Natural killer cell treated with Interleukin-12 subunit alpha and Interleukin-12 subunit beta and Interleukin-15 and Interleukin-18, amount 100 ng/mL, for 72 hours (primary cell): Measurements from ENCODE around the gene IFIT5. TPM values are rescaled to one million over a fixed set of nuclear protein-coding genes. Genes with fewer than 3 reads are reported as not detected.
"Not testable (repeated sequence)": the region's sequence is repeated elsewhere in the genome, so short reads cannot be mapped to it uniquely, and the experiment has no call there.

ENCODE experiments used
- ATAC-seq, 2 donors: fragments of 150-1000 bp; cut with Tn5 transposase in 1 of 2; sonication (Bioruptor Pico), chemical (Tn5 transposase) in 1 of 2; 2 replicates each; pipeline ENCODE4 v1.10.0; 2021
- DNase-seq: peaks from one replicate; pipeline ENCODE4 v3.0.0; 2022; ENCODE audit warnings: low spot score
- H3K27ac Mint-ChIP-seq, 2 donors: 1 replicate in 1 of 2; 2 replicates in 1 of 2; pipeline ENCODE4 v1.8.0; 2022; ENCODE audit warnings: mixed read lengths in 2 of 2, mild to moderate bottlenecking in 1 of 2, moderate library complexity in 1 of 2
- H3K27me3 Mint-ChIP-seq, 2 donors: 1 replicate in 1 of 2; 2 replicates in 1 of 2; pipeline ENCODE4 v1.8.0; 2022; ENCODE audit warnings: mixed read lengths in 2 of 2
- H3K36me3 Mint-ChIP-seq: one replicate; pipeline ENCODE4 v1.8.0; 2022; ENCODE audit warnings: mixed read lengths
- H3K4me1 Mint-ChIP-seq, 2 donors: 1 replicate in 1 of 2; 2 replicates in 1 of 2; pipeline ENCODE4 v1.8.0; 2022; ENCODE audit warnings: low read depth in 2 of 2, mixed read lengths in 2 of 2, mild to moderate bottlenecking in 1 of 2
- H3K4me3 Mint-ChIP-seq: one replicate; pipeline ENCODE4 v1.8.0; 2022; ENCODE audit warnings: mixed read lengths
- H3K9me3 Mint-ChIP-seq: 2 replicates; pipeline ENCODE4 v1.8.0; 2022; ENCODE audit warnings: mixed read lengths
- total RNA-seq, 2 donors: library from RNA; stranded (reverse); gene quantifications; one replicate each; pipeline ENCODE4 v1.2.3, GENCODE V29; 2022

IFIT5 gene
- total RNA-seq, 2 donors from 2014 or later, result 5.2 to 17.5 TPM

- H3K4me3 Mint-ChIP-seq, result no peak overlapping the region
- no peaks in the 10 kb centered on the region for H3K36me3 Mint-ChIP-seq
- no peaks in the 10 kb centered on the region for H3K9me3 Mint-ChIP-seq
- ATAC-seq (no peak), DNase-seq (no peak)
- no peak overlapping the region for H3K27ac Mint-ChIP-seq
- peaks cover 4 to 7% of the 10 kb centered on the region in 2 donors for H3K27me3 Mint-ChIP-seq
- no peaks in the 10 kb centered on the region for H3K4me1 Mint-ChIP-seq
Observed at GRCh38 chr10:89426230-89426868, 12.0 kb downstream of the IFIT5 start.

GRCh38 chr10:89427629-89428028 is 13.3 kb downstream of the IFIT5 start:
- Mint-ChIP-seq H3K4me3 (no peak overlapping the region), H3K27ac (no peak overlapping the region), H3K4me1 (no peaks in the 10 kb centered on the region), H3K9me3 (no peaks in the 10 kb centered on the region), H3K27me3 (peaks cover 4 to 7% of the 10 kb centered on the region in 2 donors), H3K36me3 (no peaks in the 10 kb centered on the region)
- DNase-seq, result no peak
- ATAC-seq, result no peak

DNA sequence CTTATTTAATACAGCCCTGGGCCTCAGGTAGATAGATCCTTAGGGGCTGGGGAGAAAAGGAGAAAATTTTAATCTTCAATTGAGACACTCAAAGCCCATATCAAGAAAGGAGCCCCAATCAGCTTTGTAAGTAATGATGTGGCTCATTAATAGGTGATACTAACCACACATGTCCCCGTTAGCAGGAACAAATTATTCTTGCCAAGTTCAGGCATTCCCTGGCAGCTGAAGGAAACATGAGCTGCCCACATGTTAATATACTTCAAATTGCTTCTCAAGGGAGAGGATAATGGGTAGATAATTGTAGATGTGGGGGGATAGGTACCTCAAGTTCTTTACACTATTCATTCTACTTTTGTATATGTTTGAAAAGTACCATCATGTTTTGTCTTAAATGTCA is 14.5 kb downstream of the IFIT5 start:
- Mint-ChIP-seq H3K27me3 (peaks cover 8 to 12% of the 10 kb centered on the region in 2 donors), H3K4me1 (no peaks in the 10 kb centered on the region), H3K36me3 (no peaks in the 10 kb centered on the region), H3K27ac (no peak overlapping the region), H3K4me3 (no peak overlapping the region), H3K9me3 (no peaks in the 10 kb centered on the region)
- no peak for DNase-seq
- ATAC-seq, result no peak

DNA sequence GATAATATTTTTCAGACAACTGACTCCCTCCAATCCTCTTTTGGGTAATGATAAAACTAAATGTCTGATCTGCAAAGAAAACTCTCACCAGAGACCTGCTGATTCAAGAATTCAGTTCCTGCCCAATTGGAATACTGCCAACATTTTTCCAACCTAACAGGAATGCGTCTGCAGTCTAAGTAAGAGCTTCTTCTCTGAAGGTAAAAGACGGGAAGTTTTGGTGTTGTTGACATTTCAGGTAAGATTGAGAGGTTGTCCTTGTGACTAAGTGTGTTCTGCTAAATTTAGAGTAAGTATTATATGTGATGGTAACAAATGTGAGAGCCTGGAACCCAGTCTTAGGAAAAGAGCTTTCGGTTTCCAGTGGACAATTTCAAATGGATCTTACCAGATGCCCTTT is 17.6 kb downstream of the IFIT5 start:
- no peaks in the 10 kb centered on the region for H3K9me3 Mint-ChIP-seq
- H3K27me3 Mint-ChIP-seq, result peaks cover 22 to 41% of the 10 kb centered on the region in 2 donors
- H3K36me3 Mint-ChIP-seq, result no peaks in the 10 kb centered on the region
- H3K4me1 Mint-ChIP-seq, result no peaks in the 10 kb centered on the region
- no peak overlapping the region for H3K4me3 Mint-ChIP-seq
- ATAC-seq, result no peak
- no peak overlapping the region for H3K27ac Mint-ChIP-seq
- no peak for DNase-seq

- H3K27me3 Mint-ChIP-seq, result peaks cover 29 to 73% of the 10 kb centered on the region in 2 donors
Observed at GRCh38 chr10:89438525-89438924, 24.2 kb downstream of the IFIT5 start.

DNA sequence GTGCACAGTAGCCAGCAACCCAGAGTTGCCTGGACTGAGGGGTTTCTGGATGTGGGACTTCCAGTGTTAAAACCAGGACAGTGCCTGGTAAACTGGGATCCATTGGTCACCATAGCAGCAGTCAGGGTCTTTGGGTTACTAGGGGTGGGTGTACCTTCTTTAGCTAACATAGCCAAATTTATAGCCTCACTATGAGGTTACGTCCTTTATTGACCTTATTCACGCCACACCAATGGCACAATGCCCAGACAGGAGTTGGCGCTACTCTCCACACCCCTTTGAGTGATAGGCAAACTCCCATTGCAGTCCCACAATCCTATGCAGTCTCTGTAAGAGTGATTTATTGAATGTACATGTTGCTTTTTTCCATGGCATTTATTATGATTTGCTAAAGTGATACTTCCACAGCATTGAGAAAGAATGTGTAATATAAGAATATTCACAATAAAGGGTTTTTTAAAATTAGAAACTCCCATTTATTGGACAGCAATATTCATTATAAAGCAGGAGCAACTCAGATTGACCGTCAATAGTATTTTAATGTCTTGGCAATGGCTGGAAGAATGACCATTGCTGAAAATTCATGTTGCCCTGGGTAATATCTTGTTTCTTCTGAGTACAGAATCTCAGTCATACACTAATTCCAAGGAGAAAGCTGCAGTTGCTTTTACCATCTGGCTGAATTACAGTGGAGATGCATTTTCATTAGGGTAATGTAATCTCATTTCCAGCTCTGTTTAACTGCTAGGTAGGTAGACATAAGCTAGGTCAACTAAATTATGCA is 26.1 kb downstream of the IFIT5 start:
- no peaks in the 10 kb centered on the region for H3K9me3 Mint-ChIP-seq
- ATAC-seq (no peak), DNase-seq (no peak)
- peaks cover 25 to 60% of the 10 kb centered on the region in 2 donors for H3K27me3 Mint-ChIP-seq
- H3K36me3 Mint-ChIP-seq, result no peaks in the 10 kb centered on the region
- H3K4me1 Mint-ChIP-seq, result peaks cover 0 to 7% of the 10 kb centered on the region in 2 donors
- no peak overlapping the region for H3K4me3 Mint-ChIP-seq
- no peak overlapping the region for H3K27ac Mint-ChIP-seq

More at GRCh38 chr10:89438525-89438924, 24.2 kb downstream of the IFIT5 start:
- H3K4me1 Mint-ChIP-seq, result peaks cover 0 to 7% of the 10 kb centered on the region in 2 donors
- H3K36me3 Mint-ChIP-seq, result no peaks in the 10 kb centered on the region
- ATAC-seq (no peak), DNase-seq (no peak)
- no peaks in the 10 kb centered on the region for H3K9me3 Mint-ChIP-seq
- H3K4me3 Mint-ChIP-seq, result no peak overlapping the region
- no peak overlapping the region for H3K27ac Mint-ChIP-seq

DNA sequence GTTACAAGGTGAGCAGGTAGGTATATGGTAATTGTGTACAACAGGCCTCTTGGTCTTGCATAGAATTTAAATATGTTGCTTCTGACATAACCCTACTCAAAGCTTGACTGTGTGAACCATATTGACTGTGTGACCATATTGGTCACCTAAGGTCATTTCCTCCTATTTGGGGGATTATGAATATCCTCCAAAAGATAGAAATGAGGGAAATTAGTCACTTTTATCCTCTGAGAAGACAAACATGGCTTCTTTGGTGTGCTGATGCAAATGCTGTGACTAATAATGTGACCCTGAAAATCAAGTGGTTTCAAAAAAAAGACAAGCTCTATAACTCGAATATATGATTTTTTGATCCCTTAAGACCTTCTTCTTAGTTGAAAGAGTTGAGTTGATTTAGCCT is 27.9 kb downstream of the IFIT5 start:
- ATAC-seq, result no peak
- H3K27ac Mint-ChIP-seq, result no peak overlapping the region
- H3K27me3 Mint-ChIP-seq, result peaks cover 27 to 61% of the 10 kb centered on the region in 2 donors
- no peak for DNase-seq
- no peaks in the 10 kb centered on the region for H3K9me3 Mint-ChIP-seq
- peaks cover 0 to 7% of the 10 kb centered on the region in 2 donors for H3K4me1 Mint-ChIP-seq
- no peak overlapping the region for H3K4me3 Mint-ChIP-seq
- peaks cover 6% of the 10 kb centered on the region for H3K36me3 Mint-ChIP-seq

DNA sequence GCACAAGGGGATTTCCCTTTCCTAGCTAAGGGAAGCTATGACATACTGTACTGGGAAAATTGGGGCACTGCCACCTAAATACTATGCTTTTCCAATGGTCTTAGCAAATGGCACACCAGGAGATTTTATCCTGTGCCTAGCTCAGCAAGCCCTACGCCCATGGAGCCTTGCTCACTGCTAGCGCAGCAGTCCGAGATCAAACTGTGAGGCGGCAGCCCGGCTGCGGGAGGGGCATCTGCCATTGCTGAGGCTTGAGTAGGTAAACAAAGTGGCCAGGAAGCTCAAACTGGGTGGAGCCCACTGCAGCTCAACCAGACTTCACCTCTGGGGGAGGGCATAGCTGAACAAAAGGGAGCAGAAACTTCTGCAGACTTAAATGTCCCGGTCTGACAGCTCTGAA is 30.5 kb downstream of the IFIT5 start:
- not testable (repeated sequence) for H3K4me3 Mint-ChIP-seq, DNase-seq, H3K36me3 Mint-ChIP-seq, H3K27ac Mint-ChIP-seq, H3K4me1 Mint-ChIP-seq, H3K9me3 Mint-ChIP-seq, ATAC-seq
- H3K27me3 Mint-ChIP-seq, result peaks cover 33 to 57% of the 10 kb centered on the region in 2 donors

DNA sequence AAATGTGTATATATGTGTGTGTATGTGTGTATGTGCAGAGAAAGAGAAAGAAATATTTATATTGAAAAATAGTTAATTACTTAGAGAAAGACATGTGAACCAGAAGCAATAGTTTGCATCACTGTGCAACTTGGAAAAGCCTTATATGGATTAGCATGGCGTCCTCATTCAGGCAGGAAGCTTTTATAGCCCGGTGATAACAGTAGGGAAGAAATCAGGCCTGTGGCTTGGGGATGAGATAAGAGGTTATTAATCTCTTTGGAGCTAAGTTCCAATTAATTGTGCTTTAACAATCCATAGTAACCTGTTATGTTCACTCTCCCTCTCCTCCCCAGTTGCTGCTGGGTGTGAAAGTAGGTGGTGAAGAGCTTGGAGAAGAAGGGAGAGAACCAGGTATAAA is 36.5 kb downstream of the IFIT5 start:
- DNase-seq (no peak), ATAC-seq (no peak)
- Mint-ChIP-seq H3K4me1 (no peaks in the 10 kb centered on the region), H3K9me3 (no peaks in the 10 kb centered on the region), H3K4me3 (no peak overlapping the region), H3K27me3 (peaks cover 34 to 45% of the 10 kb centered on the region in 2 donors), H3K36me3 (peaks cover 2% of the 10 kb centered on the region), H3K27ac (no peak overlapping the region)

DNA sequence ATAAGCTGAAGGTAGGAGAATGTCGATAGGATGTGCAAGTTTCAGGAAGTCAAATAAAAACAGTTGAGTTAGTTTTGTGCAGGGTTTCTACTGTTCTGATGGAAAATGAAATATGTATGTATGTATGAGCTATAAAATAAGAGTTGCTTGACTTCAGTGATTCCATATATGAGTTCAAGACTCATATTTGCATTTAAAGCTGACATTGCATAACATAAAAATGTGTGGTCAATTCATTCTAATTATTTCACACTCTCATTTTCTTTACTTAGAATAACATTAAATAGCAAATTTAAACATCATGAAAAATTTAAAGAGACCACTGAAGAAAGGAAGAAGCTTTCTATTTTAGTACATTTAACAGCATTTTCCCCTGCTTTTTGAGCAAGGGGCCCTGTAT is 37.8 kb downstream of the IFIT5 start:
- no peak for ATAC-seq
- H3K36me3 Mint-ChIP-seq, result no peaks in the 10 kb centered on the region

DNA sequence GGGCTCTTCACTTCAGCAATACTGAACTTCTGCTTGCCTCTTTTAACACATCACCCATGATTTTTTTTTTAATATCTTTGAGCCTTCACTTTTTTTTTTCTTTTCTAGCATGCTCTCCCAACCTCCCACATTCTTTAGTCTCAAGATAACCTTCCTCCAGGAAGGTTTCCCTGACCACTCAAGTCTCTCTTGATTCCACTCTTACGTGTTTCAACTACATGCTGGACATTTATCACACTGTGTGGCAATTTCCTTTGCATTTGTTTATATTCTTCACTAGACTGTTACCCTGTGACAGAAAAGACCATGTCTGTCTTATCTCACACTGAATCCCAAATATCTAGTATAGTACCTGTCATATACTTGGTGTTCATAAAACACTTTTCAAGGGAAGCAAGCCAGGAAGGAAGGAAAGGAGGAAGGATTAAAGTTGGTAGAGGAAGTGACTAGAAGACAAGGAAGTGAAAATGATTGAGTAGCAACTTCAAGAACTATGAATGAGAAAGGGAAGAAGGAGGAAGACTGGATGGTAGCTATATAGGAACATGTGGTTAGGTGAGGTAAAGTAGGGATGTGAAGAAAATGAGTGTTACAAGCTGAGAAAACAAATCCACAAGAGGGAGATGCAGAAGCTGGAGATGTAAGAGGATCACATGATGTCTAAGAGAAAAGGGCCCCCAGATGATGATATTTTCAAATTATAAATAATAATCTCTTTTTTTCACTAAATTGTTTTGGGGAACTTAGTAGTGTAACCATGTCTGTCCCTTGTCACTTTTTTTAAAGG is 40.4 kb downstream of the IFIT5 start:
- no peaks in the 10 kb centered on the region for H3K36me3 Mint-ChIP-seq
- DNase-seq (no peak), ATAC-seq (no peak)
- peaks cover 25 to 47% of the 10 kb centered on the region in 2 donors for H3K27me3 Mint-ChIP-seq
- H3K9me3 Mint-ChIP-seq, result no peaks in the 10 kb centered on the region
- no peak overlapping the region for H3K27ac Mint-ChIP-seq
- H3K4me1 Mint-ChIP-seq, result no peaks in the 10 kb centered on the region
- no peak overlapping the region for H3K4me3 Mint-ChIP-seq

More for the DNA sequence above, 37.8 kb downstream of the IFIT5 start:
- no peaks in the 10 kb centered on the region for H3K9me3 Mint-ChIP-seq
- peaks cover 31 to 40% of the 10 kb centered on the region in 2 donors for H3K27me3 Mint-ChIP-seq
- H3K4me1 Mint-ChIP-seq, result no peaks in the 10 kb centered on the region
- H3K4me3 Mint-ChIP-seq, result no peak overlapping the region
- no peak overlapping the region for H3K27ac Mint-ChIP-seq
- DNase-seq, result no peak

DNA sequence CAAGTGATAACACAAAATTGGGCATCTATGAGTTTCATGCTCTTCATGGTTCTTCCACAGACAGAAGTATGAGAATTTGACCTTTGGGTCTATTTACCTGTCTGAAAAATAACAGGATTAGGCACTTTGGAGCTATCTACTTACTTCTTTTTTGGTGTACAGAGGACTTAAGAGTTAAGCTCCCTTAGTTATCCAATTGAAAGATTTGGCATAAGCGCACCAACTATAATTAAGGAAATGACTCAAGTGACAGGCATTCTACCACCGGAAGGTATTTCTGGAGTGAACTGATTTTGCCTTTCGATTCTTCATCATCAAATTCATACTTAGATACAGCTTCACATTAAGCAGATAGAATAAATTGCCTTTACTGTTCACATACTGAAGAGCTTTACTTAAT is 43.9 kb downstream of the IFIT5 start:
- no peak for ATAC-seq
- H3K9me3 Mint-ChIP-seq, result no peaks in the 10 kb centered on the region
- no peak overlapping the region for H3K27ac Mint-ChIP-seq

DNA sequence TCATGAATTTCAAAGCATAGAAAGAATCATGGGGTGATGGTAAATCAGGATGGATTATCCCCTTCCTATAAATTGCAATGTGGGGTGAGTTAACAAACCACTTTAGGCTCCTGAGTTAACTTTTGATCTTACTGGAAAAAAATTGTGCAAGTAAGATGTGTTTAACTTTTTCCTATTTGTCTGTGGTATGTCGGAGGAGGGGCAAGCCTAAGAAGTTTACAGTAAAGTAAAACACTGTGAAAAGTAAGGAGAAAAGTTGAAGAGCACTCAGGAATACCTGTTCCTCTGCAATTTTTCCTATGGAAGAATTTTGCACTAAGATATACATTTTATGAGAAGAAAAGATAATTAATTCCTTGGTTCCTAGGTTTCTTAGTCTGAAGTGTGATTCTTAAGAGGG is 44.4 kb downstream of the IFIT5 start:
- ATAC-seq (no peak), DNase-seq (no peak)
- no peak overlapping the region for H3K27ac Mint-ChIP-seq
- H3K9me3 Mint-ChIP-seq, result no peaks in the 10 kb centered on the region
- peaks cover 37 to 60% of the 10 kb centered on the region in 2 donors for H3K27me3 Mint-ChIP-seq
- no peak overlapping the region for H3K4me3 Mint-ChIP-seq
- H3K4me1 Mint-ChIP-seq, result no peaks in the 10 kb centered on the region
- no peaks in the 10 kb centered on the region for H3K36me3 Mint-ChIP-seq

More for the DNA sequence above, 43.9 kb downstream of the IFIT5 start:
- Mint-ChIP-seq H3K27me3 (peaks cover 37 to 62% of the 10 kb centered on the region in 2 donors), H3K36me3 (no peaks in the 10 kb centered on the region), H3K4me3 (no peak overlapping the region), H3K4me1 (no peaks in the 10 kb centered on the region)
- no peak for DNase-seq
